ENCODE data around the gene FER. TPM values are rescaled to one million over a fixed set of nuclear protein-coding genes. Genes with fewer than 3 reads are reported as not detected.
"Not testable (repeated sequence)": the region's sequence is repeated elsewhere in the genome, so short reads cannot be mapped to it uniquely, and the experiment has no call there.

The FER gene
- total and polyA plus RNA-seq, 12 donors = 3.5 to 37.5 (median 27.0) TPM

GRCh38 chr5:108822211-108822947 is 74.7 kb downstream of the FER start:
- DNase-seq = no peak
- intact Hi-C loops (cut with DNase I) = no loop called here
- WGBS, 4 donors = 77 to 92% (median 90%) methylated on average over 7 of the region's 7 CpGs
- no peak for TF ChIP-seq POLR2A (IDR thresholded peaks at IDR 0.05)
- no peak for TF ChIP-seq CTCF (IDR thresholded peaks at IDR 0.05)
- Histone ChIP-seq H3K4me3 (no peak overlapping the region), H3K27ac (no peak overlapping the region), H3K36me3 (replicated peaks in 1 of 2) (no peaks in the 10 kb centered on the region), H3K27me3 (no peaks in the 10 kb centered on the region), H3K9me3 (replicated peaks in 1 of 3) (no peaks in the 10 kb centered on the region), H3K4me1 (replicated peaks in 1 of 2) (peaks cover 4 to 13% of the 10 kb centered on the region in 2 donors)

- TF ChIP-seq CTCF (IDR thresholded peaks at IDR 0.05) = no peak
- no peak for TF ChIP-seq POLR2A (IDR thresholded peaks at IDR 0.05)
- no peak overlapping the region for H3K27ac ChIP-seq
- 77 to 87% (median 83%) methylated on average over 1 of the region's 1 CpG for WGBS, 4 donors
- H3K27me3 ChIP-seq = no peaks in the 10 kb centered on the region
- DNase-seq = no peak
- intact Hi-C loops (cut with DNase I) = no loop called here
- H3K4me3 ChIP-seq = no peak overlapping the region
- H3K36me3 ChIP-seq (replicated peaks in 1 of 2) = no peaks in the 10 kb centered on the region
- no peaks in the 10 kb centered on the region for H3K9me3 ChIP-seq (replicated peaks in 1 of 3)
- H3K4me1 ChIP-seq (replicated peaks in 1 of 2) = no peaks in the 10 kb centered on the region
These were observed 79.4 kb downstream of the FER start for GRCh38 chr5:108827131-108827530.

GRCh38 chr5:108830705-108831276 is 83.1 kb downstream of the FER start:
- DNase-seq = no peak
- no peak for TF ChIP-seq POLR2A (IDR thresholded peaks at IDR 0.05)
- TF ChIP-seq CTCF (IDR thresholded peaks at IDR 0.05) = no peak
- Histone ChIP-seq H3K4me1 (replicated peaks in 1 of 2) (no peaks in the 10 kb centered on the region), H3K27me3 (no peaks in the 10 kb centered on the region), H3K36me3 (replicated peaks in 1 of 2) (no peaks in the 10 kb centered on the region), H3K27ac (no peak overlapping the region), H3K9me3 (replicated peaks in 1 of 3) (no peaks in the 10 kb centered on the region), H3K4me3 (no peak overlapping the region)
- intact Hi-C loops (cut with DNase I) = no loop called here
- WGBS, 4 donors = 95 to 97% (median 96%) methylated on average over 3 of the region's 3 CpGs

GRCh38 chr5:108836492-108836891 is 88.8 kb downstream of the FER start:
- 91 to 95% (median 93%) methylated on average over 2 of the region's 2 CpGs for WGBS, 4 donors

GRCh38 chr5:108842260-108842941 is 94.7 kb downstream of the FER start:
- intact Hi-C loops (cut with DNase I) = not testable (repeated sequence)

More at GRCh38 chr5:108836492-108836891, 88.8 kb downstream of the FER start:
- DNase-seq = no peak
- H3K27me3 ChIP-seq = no peaks in the 10 kb centered on the region
- no peaks in the 10 kb centered on the region for H3K36me3 ChIP-seq (replicated peaks in 1 of 2)
- TF ChIP-seq POLR2A (IDR thresholded peaks at IDR 0.05) (no peak), CTCF (IDR thresholded peaks at IDR 0.05) (no peak)
- H3K27ac ChIP-seq = no peak overlapping the region
- intact Hi-C loops (cut with DNase I) = no loop called here
- H3K4me3 ChIP-seq = no peak overlapping the region
- H3K9me3 ChIP-seq (replicated peaks in 1 of 3) = no peaks in the 10 kb centered on the region
- no peaks in the 10 kb centered on the region for H3K4me1 ChIP-seq (replicated peaks in 1 of 2)

GRCh38 chr5:108851129-108851528 is 103.4 kb downstream of the FER start:
- not testable (repeated sequence) for H3K9me3 ChIP-seq (replicated peaks in 1 of 3)
- 94 to 99% (median 95%) methylated on average over 4 of the region's 4 CpGs for WGBS, 4 donors

More at GRCh38 chr5:108842260-108842941, 94.7 kb downstream of the FER start:
- not testable (repeated sequence) for DNase-seq; H3K27ac ChIP-seq; H3K4me3 ChIP-seq; H3K4me1 ChIP-seq (replicated peaks in 1 of 2); H3K9me3 ChIP-seq (replicated peaks in 1 of 3); H3K36me3 ChIP-seq (replicated peaks in 1 of 2); H3K27me3 ChIP-seq
- WGBS, 4 donors = 91 to 92% (median 91%) methylated on average over 3 of the region's 3 CpGs

More at GRCh38 chr5:108851129-108851528, 103.4 kb downstream of the FER start:
- intact Hi-C loops (cut with DNase I); H3K4me3 ChIP-seq; H3K4me1 ChIP-seq (replicated peaks in 1 of 2); DNase-seq; H3K27ac ChIP-seq; H3K36me3 ChIP-seq (replicated peaks in 1 of 2); H3K27me3 ChIP-seq: not testable (repeated sequence)
